ENCODE results near the gene UMAD1. TPM values are rescaled to one million over a fixed set of nuclear protein-coding genes. Genes with fewer than 3 reads are reported as not detected.

The UMAD1 gene
- total and polyA plus RNA-seq, 2 donors (not counting 3 experiments of a cell fraction or from before 2014, with no cell fraction given): 5.6 to 6.6 TPM

DNA sequence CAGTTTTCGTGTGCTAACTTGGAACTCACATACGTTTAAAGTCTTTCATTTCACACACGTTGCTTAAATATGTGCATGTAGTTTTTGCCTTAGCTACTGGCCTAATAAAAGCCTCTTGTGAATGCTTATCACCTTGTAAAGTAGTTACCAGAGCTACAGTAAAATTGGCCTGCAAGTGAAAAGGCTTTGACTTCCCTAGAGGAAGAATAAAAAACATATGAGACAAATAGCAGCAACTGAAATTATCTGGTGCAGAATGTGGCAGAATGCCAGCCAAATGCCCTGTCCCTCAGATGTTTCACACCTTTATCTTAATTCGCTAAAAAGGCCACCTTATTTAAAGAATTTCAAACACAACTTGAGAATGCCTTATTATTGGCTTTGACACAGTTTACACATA lies 105.9 kb downstream of the UMAD1 start:
- Histone ChIP-seq H3K9ac (replicated peaks; ENCODE audit: extremely low read depth, insufficient read depth, low read length) (no peak overlapping the region), H3K4me2 (ENCODE audit: insufficient read depth, low read length) (no peak overlapping the region), H3K36me3 (ENCODE audit: control insufficient read depth in 2 of 2, extremely low read depth in 1 of 2, insufficient read depth in 2 of 2, low read length in 2 of 2) (no peaks in the 10 kb centered on the region), H3K4me3 (replicated peaks in 1 of 3; ENCODE audit: insufficient read depth in 1 of 3, low read depth in 1 of 3, low read length in 3 of 3) (no peak overlapping the region), H3K9me1 (replicated peaks; ENCODE audit: control insufficient read depth, extremely low read depth, insufficient read depth, low read length) (no peaks in the 10 kb centered on the region), H2AFZ (ENCODE audit: low read depth, low read length) (no peak overlapping the region), H3K9me3 (replicated peaks; ENCODE audit: control insufficient read depth, insufficient read depth, low read length) (no peaks in the 10 kb centered on the region), H3K4me1 (ENCODE audit: control insufficient read depth, extremely low read depth, insufficient read depth, low read length) (no peaks in the 10 kb centered on the region), H3K27me3 (ENCODE audit: control insufficient read depth in 2 of 2, insufficient read depth in 2 of 2, low read length in 2 of 2) (no peaks in the 10 kb centered on the region), H3K79me2 (ENCODE audit: control insufficient read depth, insufficient read depth, low read length) (no peaks in the 10 kb centered on the region), H4K20me1 (replicated peaks; ENCODE audit: control insufficient read depth, extremely low read depth, insufficient read depth, low read length) (no peaks in the 10 kb centered on the region), H3K27ac (ENCODE audit: insufficient read depth, low read depth, low read length) (no peak overlapping the region)
- intact Hi-C loops (cut with micrococcal nuclease): no loop called here
- POLR2A ChIA-PET: no interaction called here
- FAIRE-seq (no peak), DNase-seq (ENCODE audit: low read depth, low spot score) (no peak)
- no peak for TF ChIP-seq MYC (IDR thresholded peaks at IDR 0.05; ENCODE audit: low read depth, low read length)
- CTCF ChIA-PET: interaction anchor here (1.2 to 1.8 kb wide), 2 partner anchors 9 to 65 kb away, joined by 3 to 10 read pairs; no protein-coding TSS in a partner anchor
- dilution Hi-C loops (cut with MboI; ENCODE audit: extremely low pct_ligation_motif_present, low sequenced_read_pairs): no loop called here
- no TSS peak for BruUV-seq (replicated peaks)

DNA sequence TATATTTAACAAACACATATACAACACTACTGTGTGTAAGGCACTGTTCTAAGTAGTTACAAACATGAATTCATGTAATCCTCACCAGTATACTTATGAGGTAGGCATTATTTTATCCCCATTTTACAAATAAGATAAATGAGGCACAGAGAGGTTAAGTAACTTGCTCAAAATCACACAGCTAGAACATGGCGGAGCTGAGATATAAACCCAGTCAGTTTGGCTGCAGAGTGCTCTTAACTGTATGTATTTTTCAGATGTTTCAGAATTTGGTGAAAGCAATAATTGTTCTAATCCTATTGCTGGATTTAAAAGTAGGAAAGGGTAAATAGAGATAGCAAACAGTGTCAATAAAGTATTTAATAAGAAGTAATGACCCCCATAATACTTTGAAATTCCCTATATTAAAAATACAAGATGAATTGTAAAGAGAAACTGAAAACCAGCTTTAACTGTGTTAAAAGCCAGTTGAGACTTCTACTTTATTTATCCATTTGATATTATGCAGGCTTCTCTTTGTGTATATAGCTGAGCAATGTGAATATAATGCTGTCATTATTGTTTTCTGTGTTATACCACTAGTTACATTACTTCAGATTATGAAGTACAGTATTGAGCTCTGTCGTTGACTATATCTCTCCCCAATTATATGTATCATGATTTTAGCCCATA lies 110.2 kb downstream of the UMAD1 start:
- H3K27ac ChIP-seq (ENCODE audit: insufficient read depth, low read depth, low read length): no peak overlapping the region
- H3K36me3 ChIP-seq (ENCODE audit: control insufficient read depth in 2 of 2, extremely low read depth in 1 of 2, insufficient read depth in 2 of 2, low read length in 2 of 2): no peaks in the 10 kb centered on the region
- no peaks in the 10 kb centered on the region for H3K79me2 ChIP-seq (ENCODE audit: control insufficient read depth, insufficient read depth, low read length)
- FAIRE-seq (no peak), DNase-seq (ENCODE audit: low read depth, low spot score) (no peak)
- no TSS peak for BruUV-seq (replicated peaks)
- no peaks in the 10 kb centered on the region for H3K9me3 ChIP-seq (replicated peaks; ENCODE audit: control insufficient read depth, insufficient read depth, low read length)
- no peaks in the 10 kb centered on the region for H3K9me1 ChIP-seq (replicated peaks; ENCODE audit: control insufficient read depth, extremely low read depth, insufficient read depth, low read length)
- ChIA-PET POLR2A (no interaction called here), CTCF (interaction anchor here (0.7 to 2.8 kb wide), 3 partner anchors 10 to 439 kb away, joined by 3 to 17 read pairs (median 3); no protein-coding TSS in a partner anchor)
- H3K4me2 ChIP-seq (ENCODE audit: insufficient read depth, low read length): no peak overlapping the region
- TF ChIP-seq, protein P1, sequence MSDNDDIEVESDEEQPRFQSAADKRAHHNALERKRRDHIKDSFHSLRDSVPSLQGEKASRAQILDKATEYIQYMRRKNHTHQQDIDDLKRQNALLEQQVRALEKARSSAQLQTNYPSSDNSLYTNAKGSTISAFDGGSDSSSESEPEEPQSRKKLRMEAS (IDR thresholded peaks at IDR 0.05; ENCODE audit: insufficient read depth, insufficient read length): no peak
- TF ChIP-seq, protein P2, sequence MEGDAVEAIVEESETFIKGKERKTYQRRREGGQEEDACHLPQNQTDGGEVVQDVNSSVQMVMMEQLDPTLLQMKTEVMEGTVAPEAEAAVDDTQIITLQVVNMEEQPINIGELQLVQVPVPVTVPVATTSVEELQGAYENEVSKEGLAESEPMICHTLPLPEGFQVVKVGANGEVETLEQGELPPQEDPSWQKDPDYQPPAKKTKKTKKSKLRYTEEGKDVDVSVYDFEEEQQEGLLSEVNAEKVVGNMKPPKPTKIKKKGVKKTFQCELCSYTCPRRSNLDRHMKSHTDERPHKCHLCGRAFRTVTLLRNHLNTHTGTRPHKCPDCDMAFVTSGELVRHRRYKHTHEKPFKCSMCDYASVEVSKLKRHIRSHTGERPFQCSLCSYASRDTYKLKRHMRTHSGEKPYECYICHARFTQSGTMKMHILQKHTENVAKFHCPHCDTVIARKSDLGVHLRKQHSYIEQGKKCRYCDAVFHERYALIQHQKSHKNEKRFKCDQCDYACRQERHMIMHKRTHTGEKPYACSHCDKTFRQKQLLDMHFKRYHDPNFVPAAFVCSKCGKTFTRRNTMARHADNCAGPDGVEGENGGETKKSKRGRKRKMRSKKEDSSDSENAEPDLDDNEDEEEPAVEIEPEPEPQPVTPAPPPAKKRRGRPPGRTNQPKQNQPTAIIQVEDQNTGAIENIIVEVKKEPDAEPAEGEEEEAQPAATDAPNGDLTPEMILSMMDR (IDR thresholded peaks at IDR 0.05; ENCODE audit: extremely low read depth in 1 of 2, insufficient read depth in 1 of 2, low read depth in 1 of 2, low read length in 2 of 2): no peak
- TF ChIP-seq JUN (IDR thresholded peaks at IDR 0.05; ENCODE audit: borderline replicate concordance, insufficient read depth, insufficient read length, low read depth) (no peak), POLR2AphosphoS5 (IDR thresholded peaks at IDR 0.05; ENCODE audit: insufficient read depth, low read depth, low read length) (no peak), FOS (IDR thresholded peaks at IDR 0.05; ENCODE audit: borderline replicate concordance, insufficient read depth, low read length) (no peak), MYC (IDR thresholded peaks at IDR 0.05; ENCODE audit: low read depth, low read length) (no peak)
- no peak overlapping the region for H3K4me3 ChIP-seq (replicated peaks in 1 of 3; ENCODE audit: insufficient read depth in 1 of 3, low read depth in 1 of 3, low read length in 3 of 3)
- dilution Hi-C loops (cut with MboI; ENCODE audit: extremely low pct_ligation_motif_present, low sequenced_read_pairs): no loop called here
- H2AFZ ChIP-seq (ENCODE audit: low read depth, low read length): no peak overlapping the region
- H3K27me3 ChIP-seq (ENCODE audit: control insufficient read depth in 2 of 2, insufficient read depth in 2 of 2, low read length in 2 of 2): no peaks in the 10 kb centered on the region
- H3K4me1 ChIP-seq (ENCODE audit: control insufficient read depth, extremely low read depth, insufficient read depth, low read length): no peaks in the 10 kb centered on the region
- no peak overlapping the region for H3K9ac ChIP-seq (replicated peaks; ENCODE audit: extremely low read depth, insufficient read depth, low read length)
- intact Hi-C loops (cut with micrococcal nuclease): no loop called here
- H4K20me1 ChIP-seq (replicated peaks; ENCODE audit: control insufficient read depth, extremely low read depth, insufficient read depth, low read length): no peaks in the 10 kb centered on the region
